ENCODE data around the gene COTL1. TPM values are rescaled to one million over a fixed set of nuclear protein-coding genes. Genes with fewer than 3 reads are reported as not detected.

The COTL1 gene
- total RNA-seq, 1 experiment from 2014 or later: 168 TPM

GRCh38 chr16:84614623-84614967, 3.3 kb downstream of the COTL1 start:
- DNase-seq (ENCODE audit: low read depth): no peak

DNA sequence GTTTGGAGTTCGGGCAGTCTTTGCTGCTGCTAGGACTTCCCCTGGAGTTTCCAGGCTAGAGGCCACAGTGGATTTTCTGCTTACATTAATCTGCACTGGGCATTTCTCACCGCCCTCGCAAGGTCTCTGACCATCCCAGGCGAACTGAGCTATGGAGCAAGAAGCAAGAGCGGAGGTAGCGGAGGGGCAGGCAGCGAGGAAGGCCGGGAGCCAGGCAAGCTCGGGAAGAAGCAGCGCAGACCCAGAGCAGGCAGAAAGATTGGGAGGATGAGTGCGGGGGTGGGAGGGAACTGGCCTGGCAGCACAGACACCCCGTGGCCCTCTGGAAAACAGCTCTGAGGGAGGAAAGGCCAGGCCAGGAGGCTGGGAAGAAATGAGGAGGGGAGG, 3.8 kb downstream of the COTL1 start:
- no peak for DNase-seq (ENCODE audit: low read depth)

DNA sequence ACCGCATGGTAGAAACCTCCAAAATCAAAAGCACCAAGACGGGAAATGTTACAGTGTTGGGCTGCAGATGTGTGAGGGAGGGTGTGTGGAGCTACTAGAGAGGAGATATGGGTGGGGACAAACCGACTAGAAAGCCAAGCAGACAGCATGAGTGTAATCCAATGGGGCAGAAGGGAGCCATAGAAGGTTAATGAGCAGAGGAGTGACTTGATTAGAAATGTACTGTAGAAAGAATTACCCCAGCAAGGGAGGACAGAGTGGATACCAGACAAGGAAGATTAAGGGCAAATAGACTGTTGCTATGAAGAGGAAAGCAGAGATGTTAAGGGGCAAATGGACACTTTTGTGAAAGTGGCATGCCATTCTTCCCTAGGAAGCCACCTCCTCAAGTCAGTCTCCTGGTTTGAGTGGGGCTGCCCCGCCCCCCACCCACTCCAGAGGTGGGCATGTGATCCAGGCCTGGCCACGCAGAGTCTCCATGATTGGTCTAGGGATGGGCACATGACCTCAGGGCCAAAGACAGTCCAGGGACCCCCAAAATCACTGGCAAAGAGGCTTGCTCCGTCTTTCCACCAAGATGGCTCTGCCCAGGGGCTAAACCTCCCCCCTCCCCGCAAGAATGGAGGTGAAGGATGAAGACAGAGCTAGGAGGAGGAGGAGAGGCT, 4.3 kb downstream of the COTL1 start:
- DNase-seq (ENCODE audit: low read depth): no peak

GRCh38 chr16:84612686-84613085, 5.2 kb downstream of the COTL1 start:
- DNase-seq (ENCODE audit: low read depth): no peak

DNA sequence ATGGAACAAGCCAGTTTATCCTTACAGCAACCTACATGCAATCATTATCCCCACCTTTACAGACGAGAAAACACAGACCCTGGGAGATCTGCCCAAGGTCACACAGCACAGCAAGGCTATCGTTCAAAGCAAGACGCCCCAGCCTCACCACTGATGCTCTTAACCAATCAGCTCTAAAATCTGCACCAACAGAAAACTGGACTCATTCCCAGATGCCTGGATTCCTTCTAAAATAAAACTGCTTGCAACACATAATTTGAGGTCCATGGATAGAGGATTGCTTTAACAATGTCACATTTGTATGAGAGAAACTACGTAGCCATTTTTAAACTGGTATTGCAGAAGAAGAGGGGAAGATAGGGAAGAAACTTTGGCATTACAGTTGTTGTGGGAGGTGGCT, 6.8 kb downstream of the COTL1 start:
- DNase-seq (ENCODE audit: low read depth): no peak

- no peak for DNase-seq (ENCODE audit: low read depth)
These were observed 7.5 kb downstream of the COTL1 start for GRCh38 chr16:84610376-84610775.

GRCh38 chr16:84609563-84610177, 8.2 kb downstream of the COTL1 start:
- no peak for DNase-seq (ENCODE audit: low read depth)

DNA sequence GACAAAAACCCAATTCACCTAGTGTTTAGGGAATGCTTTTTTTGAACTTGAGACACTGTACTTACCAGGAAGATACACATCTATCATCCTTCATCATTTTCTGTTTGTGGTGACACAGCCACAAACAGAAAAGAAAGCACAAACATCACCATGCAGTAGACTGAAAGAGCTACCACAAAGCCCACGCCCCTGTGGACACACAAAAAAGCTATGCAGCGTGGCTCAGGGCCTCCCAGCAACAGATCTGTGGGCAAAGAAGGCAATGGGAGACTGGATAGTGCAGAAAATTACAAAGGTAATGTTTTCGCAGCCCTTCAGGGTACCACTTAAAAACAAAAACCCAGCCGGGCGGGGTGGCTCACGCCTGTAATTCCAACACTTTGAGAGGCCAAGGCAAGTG, 9.6 kb downstream of the COTL1 start:
- no peak for DNase-seq (ENCODE audit: low read depth)

- DNase-seq (ENCODE audit: low read depth): no peak
These were observed 10.2 kb downstream of the COTL1 start for GRCh38 chr16:84607694-84608093.

DNA sequence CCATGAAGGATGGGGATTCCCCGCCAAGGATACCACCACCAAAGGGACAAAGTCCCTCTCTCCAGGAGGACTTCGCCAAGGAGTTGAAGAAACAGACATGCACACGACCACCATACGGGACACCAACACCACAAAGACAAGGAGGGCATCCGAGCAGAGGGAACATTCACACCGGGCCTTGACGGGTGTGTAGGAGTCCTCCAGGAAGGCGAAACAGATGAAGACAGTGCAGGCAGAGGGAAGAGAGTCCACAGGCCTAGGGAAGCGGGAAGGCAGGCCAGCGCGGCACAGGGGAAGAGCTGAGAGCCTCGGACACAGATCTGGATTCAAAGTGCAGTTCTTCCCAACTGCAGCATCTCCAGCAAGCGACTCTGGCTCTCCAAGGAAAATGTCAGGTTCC, 10.8 kb downstream of the COTL1 start:
- DNase-seq (ENCODE audit: low read depth): no peak

- no peak for DNase-seq (ENCODE audit: low read depth)
These were observed 11.6 kb downstream of the COTL1 start for GRCh38 chr16:84606081-84606875.

DNA sequence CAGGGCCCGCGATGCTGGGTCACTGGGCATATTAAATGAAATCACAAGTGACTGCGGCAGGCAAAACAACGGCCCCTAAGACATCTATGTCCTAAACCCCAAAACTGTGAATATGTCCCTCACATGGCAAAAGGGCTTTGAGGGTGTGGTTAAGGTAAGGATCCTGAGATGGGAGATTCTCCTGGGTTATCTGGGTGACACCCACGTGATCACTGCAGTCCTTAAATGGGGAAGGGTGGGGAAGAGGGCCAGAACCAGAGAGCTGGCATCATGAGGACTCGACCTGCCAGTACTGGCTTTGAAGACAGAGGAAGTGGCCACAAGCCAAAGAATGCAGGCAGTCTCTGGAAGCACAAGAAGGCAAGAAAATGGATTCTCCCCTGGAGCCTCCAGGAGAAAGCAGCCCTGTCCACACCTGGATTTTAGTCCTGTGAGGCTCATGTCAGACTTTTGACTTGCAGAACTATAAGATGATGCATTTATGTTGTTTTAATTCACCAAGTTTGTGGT, 12.5 kb downstream of the COTL1 start:
- DNase-seq (ENCODE audit: low read depth): no peak

DNA sequence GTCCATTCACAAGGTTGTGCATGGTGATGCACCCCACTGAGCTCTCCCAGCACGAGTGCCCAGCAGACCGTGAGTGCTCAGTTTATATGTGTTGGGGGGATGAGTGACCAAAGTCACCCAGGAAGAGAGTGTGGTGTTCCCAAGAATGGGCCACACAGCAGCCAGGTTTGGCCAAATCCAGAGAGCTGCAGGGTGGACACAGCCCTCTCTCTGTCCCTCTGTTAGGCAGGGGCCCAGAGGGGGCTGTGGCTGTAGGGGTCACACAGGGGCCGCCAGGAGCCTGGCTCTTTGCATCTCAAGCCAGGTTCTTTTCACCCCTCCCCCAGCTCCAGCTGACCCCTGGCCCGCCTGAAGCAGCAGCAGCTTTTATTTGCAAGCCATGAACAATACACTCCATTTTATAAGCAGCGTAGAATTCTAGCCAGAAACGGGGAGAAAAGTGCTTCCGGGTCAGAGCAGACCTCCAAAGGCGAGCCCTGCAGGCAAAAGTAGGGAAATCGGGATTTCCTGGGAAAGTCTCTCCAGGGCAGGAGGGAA, 13.3 kb downstream of the COTL1 start:
- DNase-seq (ENCODE audit: low read depth): no peak

- no peak for DNase-seq (ENCODE audit: low read depth)
These were observed 13.9 kb downstream of the COTL1 start for GRCh38 chr16:84603940-84604339.

- peak; percentile 95 for DNase-seq (ENCODE audit: low read depth)
These were observed 14.6 kb downstream of the COTL1 start for GRCh38 chr16:84603140-84603816.

- no peak for DNase-seq (ENCODE audit: low read depth)
These were observed 17.3 kb downstream of the COTL1 start for GRCh38 chr16:84600343-84601229.

- DNase-seq (ENCODE audit: low read depth): peak; percentile 86
These were observed 18.2 kb downstream of the COTL1 start for GRCh38 chr16:84599521-84600202.

DNA sequence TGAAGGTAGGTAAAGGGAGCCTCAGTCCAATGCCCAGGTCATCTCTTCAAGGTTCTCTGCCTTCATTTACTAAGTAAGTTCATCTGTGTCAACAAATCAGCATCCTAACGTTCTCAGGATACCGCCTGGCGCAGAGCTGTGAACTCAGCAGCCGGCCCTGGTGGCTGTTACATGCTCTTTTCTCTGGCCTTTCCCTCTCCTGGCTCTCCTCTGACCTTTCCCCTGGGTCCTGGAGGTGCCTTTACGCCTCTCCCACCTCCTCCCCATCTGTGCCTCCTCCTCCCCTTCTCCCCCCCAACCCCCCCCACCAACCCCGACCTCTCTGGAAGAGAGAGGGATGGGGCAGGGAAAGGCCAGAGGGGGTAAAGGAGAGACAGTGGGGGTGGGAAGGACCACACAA, 19.5 kb downstream of the COTL1 start:
- no peak for DNase-seq (ENCODE audit: low read depth)

GRCh38 chr16:84597931-84598351, 19.9 kb downstream of the COTL1 start:
- no peak for DNase-seq (ENCODE audit: low read depth)

- no peak for DNase-seq (ENCODE audit: low read depth)
These were observed 20.4 kb downstream of the COTL1 start for GRCh38 chr16:84597528-84597896.

All from RPMI7951 (cell line).